ENCODE measurements around the gene RNF7. TPM values are rescaled to one million over a fixed set of nuclear protein-coding genes. Genes with fewer than 3 reads are reported as not detected.

The RNF7 gene
- total RNA-seq, 1 experiment from 2014 or later = 126 TPM

GRCh38 chr3:141707741-141708203 is 30.3 kb upstream of the RNF7 start:
- H3K4ac ChIP-seq (ENCODE audit: low read depth, low read length) = no peak overlapping the region
- H3K18ac ChIP-seq (ENCODE audit: insufficient read length, low read depth, low read length) = no peak overlapping the region
- H3K27me3 Mint-ChIP-seq (ENCODE audit: low read depth) = no peaks in the 10 kb centered on the region
- no peak overlapping the region for H4K8ac ChIP-seq (replicated peaks; ENCODE audit: insufficient read length, low read depth, low read length)
- H2BK15ac ChIP-seq (ENCODE audit: low read depth, low read length) = no peak overlapping the region
- no peak overlapping the region for H2AK5ac ChIP-seq (ENCODE audit: insufficient read length, low read length)
- no peak overlapping the region for H2BK20ac ChIP-seq (ENCODE audit: low read depth, low read length, poor library complexity, severe bottlenecking)
- H3K27ac ChIP-seq (ENCODE audit: insufficient read length, low read depth, low read length) = no peak overlapping the region
- TF ChIP-seq CTCF (conservative IDR thresholded peaks at IDR 0.05) = no peak
- H3K4me1 Mint-ChIP-seq = no peaks in the 10 kb centered on the region; a peak in 1 of 4 replicates
- H3K79me2 ChIP-seq (ENCODE audit: insufficient read depth, low read length) = no peaks in the 10 kb centered on the region
- H3K23ac ChIP-seq (ENCODE audit: insufficient read length, low read depth, low read length) = no peak overlapping the region
- no peaks in the 10 kb centered on the region for H3K79me1 ChIP-seq (ENCODE audit: insufficient read depth, low read depth, low read length, poor library complexity, severe bottlenecking)
- H2BK12ac ChIP-seq (ENCODE audit: insufficient read length, low read depth, low read length) = no peak overlapping the region
- no peak overlapping the region for H3K56ac ChIP-seq (ENCODE audit: insufficient read length, low read depth, low read length)
- DNase-seq = no peak
- no peak overlapping the region for H3K9ac ChIP-seq (ENCODE audit: extremely low read depth, insufficient read length, low read length)
- no CpG with 5 or more reads among the region's 2 CpGs for WGBS (ENCODE audit: extremely low coverage, insufficient read length, low lambda C conversion rate)
- no peak overlapping the region for H2AFZ ChIP-seq (ENCODE audit: low read length)
- no peak overlapping the region for H4K91ac ChIP-seq (ENCODE audit: insufficient read length, low read depth, low read length)
- no peaks in the 10 kb centered on the region for H3K36me3 Mint-ChIP-seq (ENCODE audit: insufficient read depth in 1 of 3, low read depth in 3 of 3)
- no peaks in the 10 kb centered on the region for H3K4me1 ChIP-seq (ENCODE audit: insufficient read depth, low read length)
- no peak overlapping the region for H4K5ac ChIP-seq (ENCODE audit: insufficient read length, low read depth, low read length)
- no peak overlapping the region for H3K14ac ChIP-seq (ENCODE audit: insufficient read depth, low read length)
- no peak overlapping the region for H3K4me2 ChIP-seq (ENCODE audit: insufficient read depth, insufficient read length, low read length)
- H3T11ph ChIP-seq (ENCODE audit: low read length) = no peak overlapping the region
- H3K4me3 Mint-ChIP-seq = no peak overlapping the region
- H2BK120ac ChIP-seq (ENCODE audit: low read depth, low read length, poor library complexity, severe bottlenecking) = no peak overlapping the region
- H3K23me2 ChIP-seq (ENCODE audit: insufficient read length, low read depth, low read length, poor library complexity, severe bottlenecking) = no peaks in the 10 kb centered on the region
- H3K27ac Mint-ChIP-seq = no peak overlapping the region
- no peaks in the 10 kb centered on the region for H4K20me1 ChIP-seq (ENCODE audit: control insufficient read depth, insufficient read depth, insufficient read length)
- H3K27me3 ChIP-seq (ENCODE audit: insufficient read depth, low read length) = no peaks in the 10 kb centered on the region
- H3K9me3 Mint-ChIP-seq = no peaks in the 10 kb centered on the region; a peak in 1 of 5 replicates
- no peak overlapping the region for H2BK5ac ChIP-seq (ENCODE audit: insufficient read length, low read length)
- no peaks in the 10 kb centered on the region for H3K9me3 ChIP-seq (ENCODE audit: control insufficient read depth, low read depth, low read length)
